COLO668 (cell line): ENCODE results near the gene BMPR1B.

Experiments
- DNase-seq: peaks from one replicate; lab custom pipeline; 2025; ENCODE audit not compliant: unreplicated experiment; lab: John Stamatoyannopoulos, UW

Gene BMPR1B

GRCh38 chr4:94947681-94948108, 189.9 kb downstream of the BMPR1B start:
- no peak for DNase-seq

- DNase-seq = no peak
Observed at GRCh38 chr4:94954251-94954650, 196.5 kb downstream of the BMPR1B start.

GRCh38 chr4:94957030-94957429, 199.3 kb downstream of the BMPR1B start:
- DNase-seq = peak; percentile 7

GRCh38 chr4:94959307-94959706, 201.6 kb downstream of the BMPR1B start:
- no peak for DNase-seq

GRCh38 chr4:94960708-94961107, 203.0 kb downstream of the BMPR1B start:
- no peak for DNase-seq

GRCh38 chr4:94961420-94961819, 203.7 kb downstream of the BMPR1B start:
- no peak for DNase-seq

GRCh38 chr4:94962484-94962883, 204.7 kb downstream of the BMPR1B start:
- no peak for DNase-seq

- DNase-seq = no peak
Observed at GRCh38 chr4:94965852-94966251, 208.1 kb downstream of the BMPR1B start.

- no peak for DNase-seq
Observed at GRCh38 chr4:94968493-94968892, 210.7 kb downstream of the BMPR1B start.

GRCh38 chr4:94970650-94971049, 212.9 kb downstream of the BMPR1B start:
- no peak for DNase-seq

GRCh38 chr4:94974773-94975172, 217.0 kb downstream of the BMPR1B start:
- no peak for DNase-seq

GRCh38 chr4:94976371-94977011, 218.7 kb downstream of the BMPR1B start:
- no peak for DNase-seq

GRCh38 chr4:94978904-94979303, 221.1 kb downstream of the BMPR1B start:
- no peak for DNase-seq

- DNase-seq = no peak
Observed at GRCh38 chr4:94979621-94980020, 221.9 kb downstream of the BMPR1B start.

- DNase-seq = no peak
Observed at GRCh38 chr4:94995684-94996394, 238.1 kb downstream of the BMPR1B start.

GRCh38 chr4:95000076-95000648, 242.4 kb downstream of the BMPR1B start:
- no peak for DNase-seq

GRCh38 chr4:95004912-95005311, 247.2 kb downstream of the BMPR1B start:
- no peak for DNase-seq

GRCh38 chr4:95007998-95008397, 250.2 kb downstream of the BMPR1B start:
- DNase-seq = no peak

- DNase-seq = no peak
Observed at GRCh38 chr4:95013236-95013635, 255.5 kb downstream of the BMPR1B start.

GRCh38 chr4:95014068-95014467, 256.3 kb downstream of the BMPR1B start:
- no peak for DNase-seq

- no peak for DNase-seq
Observed at GRCh38 chr4:95017305-95018064, 259.7 kb downstream of the BMPR1B start.

GRCh38 chr4:95018785-95019184, 261.0 kb downstream of the BMPR1B start:
- no peak for DNase-seq
